Natural killer cell (primary cell): ENCODE data around the gene FHOD3. TPM values are rescaled to one million over a fixed set of nuclear protein-coding genes. Genes with fewer than 3 reads are reported as not detected.

Source experiments
- ATAC-seq, 3 donors: fragments of 150-1000 bp in 2 of 3; fragments of 200-7000 bp in 1 of 3; cut with Tn5 transposase; 1 replicate in 1 of 3; 2 replicates in 2 of 3; pipeline ENCODE4 v1.10.0; 2021; ENCODE audit warnings: mild to moderate bottlenecking in 2 of 3, moderate library complexity in 2 of 3
- DNase-seq, 2 donors: peaks; one replicate each; pipeline versions ENCODE4 v3.0.0 to v3.0.0-alpha.2; 2013 to 2021; ENCODE audit warnings: mixed read lengths in 1 of 2
- H3K27ac ChIP-seq: one replicate; pipeline ENCODE4 v1.5.1; 2013; ENCODE audit warnings: mild to moderate bottlenecking, low read length
- H3K27me3 ChIP-seq: one replicate; pipeline ENCODE4 v1.6.1; 2013; ENCODE audit warnings: low read length; ENCODE audit not compliant: control insufficient read depth, insufficient read depth
- H3K36me3 ChIP-seq: one replicate; pipeline ENCODE4 v1.6.1; 2013; ENCODE audit warnings: low read length; ENCODE audit not compliant: control insufficient read depth, insufficient read depth
- H3K4me1 ChIP-seq: one replicate; pipeline ENCODE4 v1.6.1; 2013; ENCODE audit warnings: low read length; ENCODE audit not compliant: control insufficient read depth, insufficient read depth
- H3K4me3 ChIP-seq: one replicate; pipeline ENCODE4 v1.5.1; 2013; ENCODE audit warnings: low read length
- H3K9me3 ChIP-seq: one replicate; pipeline ENCODE4 v1.6.1; 2013; ENCODE audit warnings: low read length; ENCODE audit not compliant: control insufficient read depth, insufficient read depth
- H3K27ac Mint-ChIP-seq, 2 donors: one replicate each; pipeline ENCODE4 v1.8.0; 2022; ENCODE audit warnings: mild to moderate bottlenecking in 2 of 2, mixed read lengths in 2 of 2, moderate library complexity in 1 of 2
- H3K27me3 Mint-ChIP-seq, 2 donors: one replicate each; pipeline ENCODE4 v1.8.0; 2022; ENCODE audit warnings: low read depth in 2 of 2, mixed read lengths in 2 of 2
- H3K36me3 Mint-ChIP-seq: one replicate; pipeline ENCODE4 v1.8.0; 2022; ENCODE audit warnings: mixed read lengths
- H3K4me1 Mint-ChIP-seq, 2 donors: one replicate each; pipeline ENCODE4 v1.8.0; 2022; ENCODE audit warnings: mixed read lengths in 2 of 2
- H3K4me3 Mint-ChIP-seq: one replicate; pipeline ENCODE4 v1.8.0; 2022; ENCODE audit warnings: mild to moderate bottlenecking, moderate library complexity, mixed read lengths
- H3K9me3 Mint-ChIP-seq, 2 donors: one replicate each; pipeline ENCODE4 v1.8.0; 2022; ENCODE audit warnings: mixed read lengths in 2 of 2
- CTCF ChIP-seq: fragments of 200-600 bp; IDR thresholded peaks from one replicate; pipeline ENCODE4 v1.8.0; 2022; ENCODE audit warnings: antibody characterized with exemption
- WGBS: methylation state at CpG from one replicate; pipeline ENCODE4 v1.1.7; 2013; ENCODE audit warnings: missing lambda C conversion rate; ENCODE audit not compliant: insufficient coverage; 5-methylcytosine and 5-hydroxymethylcytosine counted together
- intact Hi-C: fragments of 100-400 bp; cut with micrococcal nuclease; formaldehyde crosslinking; loops from one replicate; pipeline ENCODE4 v1.14.2; 2022
- total RNA-seq, 4 donors: library from RNA; stranded (reverse); fragments of 120-200 nt in 1 of 4; gene quantifications; one replicate each; pipeline versions ENCODE4 v1.2.3 to v1.2.4, GENCODE V29; 2013 to 2022

FHOD3 gene
- total RNA-seq, 3 donors from 2014 or later (not counting 1 experiment from before 2014, with no cell fraction given): not detected

GRCh38 chr18:36653870-36654269, 356.4 kb downstream of the FHOD3 start:
- no peak overlapping the region for H3K4me3 ChIP-seq
- H3K9me3 Mint-ChIP-seq: no peaks in the 10 kb centered on the region
- ATAC-seq: no peak
- no peaks in the 10 kb centered on the region for H3K36me3 Mint-ChIP-seq
- peaks cover 0 to 13% of the 10 kb centered on the region in 2 donors for H3K27me3 Mint-ChIP-seq
- no peaks in the 10 kb centered on the region for H3K27me3 ChIP-seq
- no peak overlapping the region for H3K27ac Mint-ChIP-seq
- intact Hi-C loops: no loop called here
- no peaks in the 10 kb centered on the region for H3K4me1 Mint-ChIP-seq
- H3K36me3 ChIP-seq: no peaks in the 10 kb centered on the region
- no peak for DNase-seq
- H3K4me1 ChIP-seq: no peaks in the 10 kb centered on the region
- WGBS: 98% methylated on average over 6 of the region's 6 CpGs
- H3K27ac ChIP-seq: no peak overlapping the region
- TF ChIP-seq CTCF: no peak
- no peak overlapping the region for H3K4me3 Mint-ChIP-seq
- H3K9me3 ChIP-seq: no peaks in the 10 kb centered on the region

DNA sequence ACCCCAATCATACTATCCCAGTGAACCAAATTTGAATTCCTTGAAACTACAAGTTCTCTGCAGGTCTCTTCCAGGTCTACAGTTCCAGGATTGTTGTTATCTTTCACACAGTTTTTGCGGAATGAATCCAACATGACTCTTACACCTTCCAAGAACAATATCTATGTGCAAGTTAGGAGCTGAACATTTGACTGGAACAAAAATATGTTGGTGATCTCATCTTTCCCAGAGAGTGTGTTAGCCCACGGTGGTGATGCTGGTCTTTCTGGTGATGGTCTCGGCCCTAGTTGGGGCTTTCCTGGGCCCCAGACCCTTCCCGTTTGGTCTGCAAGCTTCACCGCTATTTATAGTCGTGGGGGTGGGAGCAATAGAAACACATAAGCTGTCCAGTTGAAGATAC, 357.6 kb downstream of the FHOD3 start:
- WGBS: 82% methylated on average over 6 of the region's 6 CpGs
- Histone ChIP-seq H3K4me1 (no peaks in the 10 kb centered on the region), H3K9me3 (no peaks in the 10 kb centered on the region), H3K27me3 (no peaks in the 10 kb centered on the region), H3K4me3 (no peak overlapping the region), H3K27ac (no peak overlapping the region), H3K36me3 (no peaks in the 10 kb centered on the region)
- Mint-ChIP-seq H3K27ac (no peak overlapping the region), H3K4me1 (no peaks in the 10 kb centered on the region), H3K9me3 (no peaks in the 10 kb centered on the region), H3K36me3 (no peaks in the 10 kb centered on the region), H3K4me3 (no peak overlapping the region), H3K27me3 (peaks cover 0 to 6% of the 10 kb centered on the region in 2 donors)
- intact Hi-C loops: no loop called here
- ATAC-seq (no peak), DNase-seq (no peak)
- TF ChIP-seq CTCF: no peak

DNA sequence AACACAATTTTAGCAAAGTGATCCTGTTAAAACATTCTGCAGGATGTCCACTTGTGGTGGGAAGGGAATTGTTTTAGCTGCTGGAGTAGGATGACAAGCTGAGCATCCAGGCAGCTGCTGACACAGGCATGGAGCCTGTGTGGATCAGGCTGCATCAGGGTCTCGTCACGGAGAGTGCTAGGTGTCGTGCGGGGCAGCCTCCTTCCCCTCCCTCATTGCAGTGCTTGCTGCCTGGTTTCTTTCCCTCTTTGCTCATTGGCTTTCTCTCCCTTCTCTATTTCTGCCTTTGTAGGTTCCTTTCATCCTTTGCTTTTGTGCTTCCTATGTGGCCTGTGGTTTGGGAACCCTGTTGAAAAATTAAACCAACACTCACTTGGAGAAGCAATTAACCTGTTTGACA, 358.4 kb downstream of the FHOD3 start:
- H3K9me3 ChIP-seq: no peaks in the 10 kb centered on the region
- ATAC-seq (no peak), DNase-seq (no peak)
- intact Hi-C loops: no loop called here
- H3K27me3 ChIP-seq: no peaks in the 10 kb centered on the region
- no peak overlapping the region for H3K4me3 Mint-ChIP-seq
- no peaks in the 10 kb centered on the region for H3K9me3 Mint-ChIP-seq
- no peak overlapping the region for H3K4me3 ChIP-seq
- no peaks in the 10 kb centered on the region for H3K4me1 ChIP-seq
- H3K4me1 Mint-ChIP-seq: no peaks in the 10 kb centered on the region
- no peak overlapping the region for H3K27ac ChIP-seq
- peaks cover 0 to 6% of the 10 kb centered on the region in 2 donors for H3K27me3 Mint-ChIP-seq
- no peaks in the 10 kb centered on the region for H3K36me3 ChIP-seq
- TF ChIP-seq CTCF: no peak
- 65% methylated on average over 4 of the region's 4 CpGs for WGBS
- no peak overlapping the region for H3K27ac Mint-ChIP-seq
- no peaks in the 10 kb centered on the region for H3K36me3 Mint-ChIP-seq

DNA sequence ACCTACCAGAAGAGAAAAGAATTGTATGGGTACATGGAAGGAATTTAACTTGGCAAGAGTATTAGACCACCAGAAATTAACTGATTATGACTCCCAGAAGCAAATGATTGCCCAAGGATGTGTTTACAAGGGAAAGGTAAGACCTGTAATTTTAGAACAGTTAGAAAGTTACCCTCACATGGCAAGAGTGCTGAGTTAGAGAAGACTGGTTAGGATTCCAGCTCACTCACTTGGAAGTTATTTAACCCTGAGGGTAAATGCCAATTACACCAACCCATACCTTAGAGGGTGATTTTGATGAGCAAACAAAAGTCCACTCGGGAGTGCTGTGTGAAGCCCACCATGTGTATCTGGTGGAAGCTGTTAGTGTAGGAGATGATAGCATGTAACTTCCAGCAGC, 361.1 kb downstream of the FHOD3 start:
- no peaks in the 10 kb centered on the region for H3K4me1 ChIP-seq
- H3K27ac ChIP-seq: no peak overlapping the region
- DNase-seq: no peak
- ATAC-seq: no peak
- no CpG with 5 or more reads among the region's 1 CpG for WGBS
- H3K27me3 ChIP-seq: no peaks in the 10 kb centered on the region
- no peaks in the 10 kb centered on the region for H3K9me3 Mint-ChIP-seq
- TF ChIP-seq CTCF: no peak
- no peak overlapping the region for H3K27ac Mint-ChIP-seq
- intact Hi-C loops: no loop called here
- no peaks in the 10 kb centered on the region for H3K9me3 ChIP-seq
- no peak overlapping the region for H3K4me3 Mint-ChIP-seq
- H3K4me1 Mint-ChIP-seq: no peaks in the 10 kb centered on the region
- no peaks in the 10 kb centered on the region for H3K36me3 Mint-ChIP-seq
- no peaks in the 10 kb centered on the region for H3K27me3 Mint-ChIP-seq
- H3K36me3 ChIP-seq: no peaks in the 10 kb centered on the region
- H3K4me3 ChIP-seq: no peak overlapping the region
